KMS-11 (cell line): ENCODE measurements around the gene VAT1.

Experiments
- H2AFZ ChIP-seq: fragments of 200-600 bp; sonication (generic); 2 replicates; pipeline ENCODE4 v1.6.1; 2016; ENCODE audit warnings: antibody characterized with exemption, mixed run types, low read depth
- H3K27ac ChIP-seq: fragments of 200-600 bp; sonication (generic); 2 replicates; pipeline ENCODE4 v1.6.1; 2016; ENCODE audit warnings: mild to moderate bottlenecking, mixed run types
- H3K27me3 ChIP-seq: fragments of 200-600 bp; sonication (generic); 2 replicates; pipeline ENCODE4 v1.6.1; 2017; ENCODE audit warnings: mild to moderate bottlenecking, low read depth, mixed run types, moderate library complexity; ENCODE audit not compliant: insufficient read depth
- H3K36me3 ChIP-seq: fragments of 200-600 bp; sonication (generic); 2 replicates; pipeline ENCODE4 v1.6.1; 2017; ENCODE audit warnings: mild to moderate bottlenecking, mixed run types; ENCODE audit not compliant: insufficient read depth
- H3K4me1 ChIP-seq: fragments of 200-600 bp; sonication (generic); 2 replicates; pipeline ENCODE4 v1.6.1; 2016; ENCODE audit warnings: mild to moderate bottlenecking, low read depth, mixed run types; ENCODE audit not compliant: poor library complexity, severe bottlenecking
- H3K4me2 ChIP-seq: fragments of 200-600 bp; sonication (generic); 2 replicates; pipeline ENCODE4 v1.7.0; 2016; ENCODE audit warnings: mild to moderate bottlenecking, mixed run types
- H3K4me3 ChIP-seq: fragments of 200-600 bp; sonication (generic); IDR thresholded peaks from 2 replicates; pipeline ENCODE4 v1.6.1; 2017; ENCODE audit warnings: low read depth, low read length, mixed read lengths; ENCODE audit not compliant: insufficient read depth
- H3K79me2 ChIP-seq: fragments of 200-600 bp; sonication (generic); 2 replicates; pipeline ENCODE4 v1.6.1; 2016; ENCODE audit warnings: low read depth, mixed run types; ENCODE audit not compliant: insufficient read depth
- H3K9ac ChIP-seq: fragments of 200-600 bp; sonication (generic); 2 replicates; pipeline ENCODE4 v1.6.1; 2016; ENCODE audit warnings: mild to moderate bottlenecking, mixed run types
- H4K20me1 ChIP-seq: fragments of 200-600 bp; sonication (generic); 2 replicates; pipeline ENCODE4 v1.6.1; 2016; ENCODE audit warnings: mild to moderate bottlenecking, mixed run types; ENCODE audit not compliant: insufficient read depth
- CTCF ChIP-seq: fragments of 200-600 bp; sonication (generic); conservative IDR thresholded peaks from 2 replicates; pipeline ENCODE4 v1.6.1; 2017; ENCODE audit warnings: low read depth, mild to moderate bottlenecking, antibody characterized with exemption, low read length, moderate library complexity, mixed read lengths

Gene VAT1

GRCh38 chr17:43030137-43030767 is 8.1 kb upstream of the VAT1 start:
- Histone ChIP-seq H3K36me3 (no peaks in the 10 kb centered on the region), H3K4me3 (no peak overlapping the region), H4K20me1 (no peaks in the 10 kb centered on the region), H3K4me2 (no peak overlapping the region), H3K27me3 (no peaks in the 10 kb centered on the region), H2AFZ (no peak overlapping the region), H3K79me2 (no peaks in the 10 kb centered on the region), H3K27ac (no peak overlapping the region), H3K9ac (no peak overlapping the region), H3K4me1 (no peaks in the 10 kb centered on the region)
- TF ChIP-seq CTCF = no peak

- TF ChIP-seq CTCF = no peak
- Histone ChIP-seq H3K4me2 (no peak overlapping the region), H2AFZ (no peak overlapping the region), H3K4me3 (no peak overlapping the region), H3K4me1 (no peaks in the 10 kb centered on the region), H3K79me2 (no peaks in the 10 kb centered on the region), H3K9ac (no peak overlapping the region), H3K27ac (no peak overlapping the region), H3K36me3 (no peaks in the 10 kb centered on the region), H3K27me3 (no peaks in the 10 kb centered on the region), H4K20me1 (no peaks in the 10 kb centered on the region)
Measured at GRCh38 chr17:43028221-43028861, 6.2 kb upstream of the VAT1 start.

GRCh38 chr17:43027091-43028032 is 5.2 kb upstream of the VAT1 start:
- TF ChIP-seq CTCF = no peak
- Histone ChIP-seq H3K79me2 (no peaks in the 10 kb centered on the region), H3K27me3 (no peaks in the 10 kb centered on the region), H3K4me2 (no peak overlapping the region), H2AFZ (no peak overlapping the region), H3K9ac (no peak overlapping the region), H3K36me3 (no peaks in the 10 kb centered on the region), H3K4me1 (peaks cover 7% of the 10 kb centered on the region), H3K4me3 (no peak overlapping the region), H4K20me1 (no peaks in the 10 kb centered on the region), H3K27ac (no peak overlapping the region)

GRCh38 chr17:43026595-43026994 is 4.4 kb upstream of the VAT1 start:
- no peak overlapping the region for H3K9ac ChIP-seq
- no peaks in the 10 kb centered on the region for H3K27me3 ChIP-seq
- no peaks in the 10 kb centered on the region for H3K36me3 ChIP-seq
- no peaks in the 10 kb centered on the region for H3K79me2 ChIP-seq
- H3K4me2 ChIP-seq = no peak overlapping the region
- H3K4me1 ChIP-seq = peaks cover 7% of the 10 kb centered on the region
- H3K4me3 ChIP-seq = no peak overlapping the region
- no peak overlapping the region for H2AFZ ChIP-seq
- no peak for TF ChIP-seq CTCF
- H3K27ac ChIP-seq = no peak overlapping the region
- no peaks in the 10 kb centered on the region for H4K20me1 ChIP-seq
